Measurements from ENCODE around the gene TPCN1.

GRCh38 chr12:113260127-113260526, 38.9 kb downstream of the TPCN1 start:
- TF ChIP-seq CTCF (IDR thresholded peaks at IDR 0.05) (no peak), USF2 (CRISPR knock-in tag; IDR thresholded peaks at IDR 0.05) (no peak), ZNF416 (CRISPR knock-in tag; IDR thresholded peaks at IDR 0.05) (no peak), IRF1 (CRISPR knock-in tag; IDR thresholded peaks at IDR 0.05) (no peak), CREM (CRISPR knock-in tag; IDR thresholded peaks at IDR 0.05) (no peak), ATF6 (CRISPR knock-in tag; IDR thresholded peaks at IDR 0.05) (no peak), ZNF263 (CRISPR knock-in tag; IDR thresholded peaks at IDR 0.05; ENCODE audit: low read depth) (no peak), ZBTB21 (CRISPR knock-in tag; IDR thresholded peaks at IDR 0.05; ENCODE audit: borderline replicate concordance) (no peak), ZNF138 (CRISPR knock-in tag; conservative IDR thresholded peaks at IDR 0.05) (no peak), ATF3 (CRISPR knock-in tag; conservative IDR thresholded peaks at IDR 0.05) (no peak)
